GM23248 (cell line): ENCODE data around the gene TJAP1. TPM values are rescaled to one million over a fixed set of nuclear protein-coding genes. Genes with fewer than 3 reads are reported as not detected.

Experiments used
- DNase-seq: peaks from one replicate; pipeline ENCODE4 v3.0.0-alpha.2; 2015
- H2AFZ ChIP-seq: fragments of 200-600 bp; sonication (generic); 2 replicates; pipeline ENCODE4 v1.6.1; 2016; ENCODE audit warnings: antibody characterized with exemption
- H3F3A ChIP-seq: fragments of 200-600 bp; sonication (generic); 2 replicates; pipeline ENCODE4 v1.6.1; 2016; ENCODE audit warnings: mild to moderate bottlenecking, antibody characterized with exemption, mixed run types; ENCODE audit not compliant: insufficient read depth
- H3K27ac ChIP-seq: fragments of 200-600 bp; sonication (generic); 2 replicates; pipeline ENCODE4 v1.5.1; 2016; ENCODE audit warnings: mild to moderate bottlenecking
- H3K27me3 ChIP-seq: fragments of 200-600 bp; sonication (generic); replicated peaks from 2 replicates; pipeline ENCODE4 v1.6.1; 2016; ENCODE audit warnings: mild to moderate bottlenecking; ENCODE audit not compliant: insufficient read depth
- H3K36me3 ChIP-seq: fragments of 200-600 bp; sonication (generic); 2 replicates; pipeline ENCODE4 v1.6.1; 2016; ENCODE audit warnings: low read depth, mild to moderate bottlenecking
- H3K4me1 ChIP-seq: fragments of 200-600 bp; sonication (generic); 2 replicates; pipeline ENCODE4 v1.6.1; 2016; ENCODE audit warnings: mild to moderate bottlenecking; ENCODE audit not compliant: insufficient read depth
- H3K4me2 ChIP-seq: fragments of 200-600 bp; sonication (generic); one replicate; pipeline ENCODE4 v1.6.1; 2016; ENCODE audit warnings: mild to moderate bottlenecking; ENCODE audit not compliant: unreplicated experiment
- H3K4me3 ChIP-seq: fragments of 200-600 bp; sonication (generic); 2 replicates; pipeline ENCODE4 v1.5.1; 2016; ENCODE audit warnings: mild to moderate bottlenecking
- H3K79me2 ChIP-seq: fragments of 200-600 bp; sonication (generic); 2 replicates; pipeline ENCODE4 v1.6.1; 2016; ENCODE audit warnings: mild to moderate bottlenecking; ENCODE audit not compliant: insufficient read depth
- H3K9ac ChIP-seq: fragments of 200-600 bp; sonication (generic); 2 replicates; pipeline ENCODE4 v1.6.1; 2016; ENCODE audit warnings: mild to moderate bottlenecking
- H3K9me2 ChIP-seq: fragments of 200-600 bp; sonication (generic); 2 replicates; pipeline ENCODE4 v1.6.1; 2016; ENCODE audit warnings: mixed run types, mild to moderate bottlenecking, moderate library complexity; ENCODE audit not compliant: insufficient read depth
- H3K9me3 ChIP-seq: fragments of 200-600 bp; sonication (generic); one replicate; pipeline ENCODE4 v1.6.1; 2017; ENCODE audit warnings: low read depth
- H4K20me1 ChIP-seq: fragments of 200-600 bp; sonication (generic); 2 replicates; pipeline ENCODE4 v1.6.0; 2016; ENCODE audit not compliant: insufficient read depth
- EZH2 ChIP-seq: fragments of 200-600 bp; sonication (generic); IDR thresholded peaks from 2 replicates; pipeline ENCODE4 v1.6.1; 2018; ENCODE audit warnings: antibody characterized with exemption, mild to moderate bottlenecking; ENCODE audit not compliant: insufficient read depth, poor library complexity, severe bottlenecking
- EZH2phosphoT487 ChIP-seq: fragments of 200-600 bp; sonication (generic); IDR thresholded peaks from 2 replicates; pipeline ENCODE4 v1.6.1; 2018; ENCODE audit warnings: antibody characterized with exemption, moderate library complexity, mild to moderate bottlenecking, low read depth; ENCODE audit not compliant: insufficient read depth
- WGBS, 2 experiments: methylation state at CpG; one replicate each; pipeline ENCODE4 v1.1.6; 2015 to 2017; ENCODE audit warnings: low lambda C conversion rate in 2 of 2, low coverage in 1 of 2; ENCODE audit errors: missing lambda C conversion rate in 2 of 2; 5-methylcytosine and 5-hydroxymethylcytosine counted together
- in situ Hi-C: fragments of 300-500 bp; cut with MboI; formaldehyde crosslinking; loops from 2 replicates; pipeline ENCODE4 v1.15.0; 2020
- microRNA-seq: library from miRNA; unstranded; fragments of <30 nt; microRNA quantifications from one replicate; pipeline ENCODE4, GENCODE V29; 2016; ENCODE audit warnings: borderline number of aligned reads
- polyA plus RNA-seq: library from polyadenylated mRNA; unstranded; fragments of >200 nt; fragmentation: Nextera tagmentation; extraction: Ambion mirVana; gene quantifications from 2 replicates; pipeline ENCODE4 v1.2.1, GENCODE V29; 2016
- small RNA-seq: library from RNA; depleted of rRNA; stranded (forward); fragments of <200 nt; gene quantifications from one replicate; pipeline ENCODE3, GENCODE V24; 2014; ENCODE audit warnings: low read depth, low replicate concordance
- total RNA-seq: library from RNA; depleted of rRNA; stranded (reverse); fragments of >200 nt; shearing (Covaris generic); gene quantifications from 2 replicates; pipeline ENCODE4 v1.2.3, GENCODE V29; 2014; rRNA removed

TJAP1 gene
- total and polyA plus RNA-seq, 2 experiments from 2014 or later: 16.0 to 32.9 TPM

DNA sequence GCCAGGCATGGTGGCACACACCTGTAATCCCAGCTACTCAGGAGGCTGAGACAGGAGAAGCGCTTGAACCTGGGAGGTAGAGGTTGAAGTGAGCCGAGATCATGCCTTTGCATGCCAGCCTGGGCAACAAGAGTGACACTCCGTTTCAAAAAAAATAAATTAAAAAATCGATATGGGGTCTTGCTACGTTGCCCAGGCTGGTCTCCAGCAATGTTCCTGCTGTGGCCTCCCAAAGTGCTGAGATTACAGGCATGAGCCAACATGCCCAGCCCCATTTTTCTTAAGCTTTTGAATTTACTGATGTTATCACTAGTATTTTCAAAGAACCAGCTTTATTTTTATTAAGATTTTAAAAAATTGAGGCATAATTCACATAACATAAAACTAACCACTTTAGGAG lies 63.1 kb downstream of the TJAP1 start:
- Histone ChIP-seq H3K36me3 (peaks cover 42% of the 10 kb centered on the region), H2AFZ (no peak overlapping the region), H3K4me1 (no peaks in the 10 kb centered on the region), H3K4me3 (no peak overlapping the region), H3K27me3 (no peaks in the 10 kb centered on the region), H3K4me2 (no peak overlapping the region), H3K27ac (no peak overlapping the region), H3K9me2 (no peaks in the 10 kb centered on the region), H3K9me3 (no peaks in the 10 kb centered on the region), H3K9ac (no peak overlapping the region), H3F3A (no peaks in the 10 kb centered on the region), H4K20me1 (no peaks in the 10 kb centered on the region), H3K79me2 (no peaks in the 10 kb centered on the region)
- TF ChIP-seq EZH2phosphoT487 (no peak), EZH2 (no peak)
- in situ Hi-C loops: no loop called here
- 97 to 98% methylated on average over 5 of the region's 5 CpGs for WGBS, 2 experiments
- no peak for DNase-seq

DNA sequence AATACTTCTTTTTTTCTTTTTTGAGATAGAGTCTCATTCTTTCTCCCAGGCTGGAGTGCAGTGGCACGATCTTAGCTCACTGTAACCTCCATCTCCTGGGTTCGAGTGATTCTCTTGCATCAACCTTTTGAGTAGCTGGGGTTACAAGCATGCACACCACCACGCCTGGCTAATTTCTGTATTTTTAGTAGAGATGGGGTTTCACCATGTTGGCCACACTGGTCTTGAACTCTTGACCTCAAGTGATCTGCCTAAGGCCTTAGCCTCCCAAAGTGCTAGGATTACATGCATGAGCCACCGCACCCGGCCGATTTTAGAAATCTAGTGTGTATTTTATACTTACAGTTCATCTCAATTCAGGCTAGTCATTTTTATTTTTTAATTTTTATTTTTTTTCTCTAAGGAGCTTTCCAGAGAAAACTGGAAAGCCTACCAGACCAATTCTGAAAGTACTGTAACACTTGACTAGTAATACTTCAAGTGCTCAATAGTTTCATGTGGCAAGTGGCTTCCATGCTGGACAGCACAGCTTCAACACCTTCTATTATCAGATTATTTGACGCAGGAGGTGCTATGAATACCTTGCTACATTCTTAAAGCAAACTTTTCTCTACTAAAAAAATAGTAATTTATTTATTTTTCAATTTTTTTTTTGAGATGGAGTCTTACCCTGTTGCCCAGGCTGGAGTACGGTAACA lies 64.6 kb downstream of the TJAP1 start:
- Histone ChIP-seq H4K20me1 (no peaks in the 10 kb centered on the region), H3K9ac (no peak overlapping the region), H3K4me1 (no peaks in the 10 kb centered on the region), H3K4me2 (no peak overlapping the region), H3F3A (no peaks in the 10 kb centered on the region), H3K9me2 (no peaks in the 10 kb centered on the region), H2AFZ (no peak overlapping the region), H3K79me2 (no peaks in the 10 kb centered on the region), H3K4me3 (no peak overlapping the region), H3K9me3 (no peaks in the 10 kb centered on the region), H3K27ac (no peak overlapping the region), H3K27me3 (no peaks in the 10 kb centered on the region), H3K36me3 (peaks cover 54% of the 10 kb centered on the region)
- WGBS, 2 experiments: 92 to 94% methylated on average over 8 of the region's 8 CpGs
- no peak for TF ChIP-seq EZH2
- no peak for TF ChIP-seq EZH2phosphoT487
- DNase-seq: no peak
- in situ Hi-C loops: no loop called here

DNA sequence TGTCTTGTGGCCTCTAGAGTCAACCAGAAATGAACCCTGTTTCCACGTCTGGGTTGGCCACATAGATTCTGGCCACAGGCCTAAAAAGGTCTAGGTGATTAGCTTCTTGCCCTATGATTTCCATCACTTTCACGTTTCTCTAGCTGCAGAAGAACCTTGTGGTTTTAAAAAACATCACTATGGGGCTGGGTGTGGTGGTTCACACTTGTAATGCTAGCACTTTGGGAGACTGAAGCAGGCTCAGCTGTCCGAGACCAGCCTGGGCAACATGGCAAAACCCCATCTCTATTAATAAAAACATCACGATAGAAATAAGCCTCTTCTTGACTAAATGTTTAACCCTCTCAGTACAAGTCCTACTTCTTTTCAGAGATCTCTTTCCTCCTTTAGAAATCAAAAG lies 67.1 kb downstream of the TJAP1 start:
- Histone ChIP-seq H2AFZ (no peak overlapping the region), H3K36me3 (peaks cover 70% of the 10 kb centered on the region), H4K20me1 (no peaks in the 10 kb centered on the region), H3K9me2 (no peaks in the 10 kb centered on the region), H3K27me3 (no peaks in the 10 kb centered on the region), H3K9ac (no peak overlapping the region), H3K9me3 (no peaks in the 10 kb centered on the region), H3F3A (no peaks in the 10 kb centered on the region), H3K4me2 (no peak overlapping the region), H3K4me1 (no peaks in the 10 kb centered on the region), H3K27ac (no peak overlapping the region), H3K4me3 (no peak overlapping the region), H3K79me2 (no peaks in the 10 kb centered on the region)
- in situ Hi-C loops: no loop called here
- no peak for TF ChIP-seq EZH2phosphoT487
- no peak for TF ChIP-seq EZH2
- no peak for DNase-seq
- 78 to 80% methylated on average over 4 of the region's 4 CpGs for WGBS, 2 experiments

DNA sequence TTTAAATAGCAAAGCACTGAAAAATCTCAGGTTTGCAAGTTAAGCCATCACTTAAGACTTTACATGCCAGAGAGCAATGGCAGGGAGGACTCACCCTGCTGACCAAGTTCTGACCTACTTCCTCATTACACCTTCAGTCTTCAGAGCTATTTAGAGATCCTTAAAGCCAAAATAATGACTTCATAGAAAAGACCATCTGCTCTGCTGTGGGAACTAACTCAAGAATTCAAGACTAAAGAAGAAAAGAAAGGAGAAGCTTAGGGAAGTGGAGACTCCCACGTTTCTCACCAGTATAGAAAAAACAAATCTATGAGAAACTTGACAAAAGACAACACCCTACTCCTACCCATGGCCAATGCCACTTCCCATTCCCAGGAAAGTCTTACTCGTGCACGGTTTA lies 69.9 kb downstream of the TJAP1 start:
- TF ChIP-seq EZH2phosphoT487: no peak
- Histone ChIP-seq H3K9me2 (no peaks in the 10 kb centered on the region), H3K4me3 (no peak overlapping the region), H4K20me1 (no peaks in the 10 kb centered on the region), H3K36me3 (peaks cover 70% of the 10 kb centered on the region), H3K9me3 (no peaks in the 10 kb centered on the region), H2AFZ (no peak overlapping the region), H3F3A (no peaks in the 10 kb centered on the region), H3K27ac (no peak overlapping the region), H3K4me1 (no peaks in the 10 kb centered on the region), H3K4me2 (no peak overlapping the region), H3K79me2 (no peaks in the 10 kb centered on the region), H3K27me3 (no peaks in the 10 kb centered on the region), H3K9ac (no peak overlapping the region)
- 96% methylated on average over 3 of the region's 3 CpGs for WGBS, 2 experiments
- DNase-seq: no peak
- in situ Hi-C loops: no loop called here

Small RNA genes within 50 kb of the gene (microRNA-seq; reads per million reads assigned to microRNA genes)
- not detected for gene MIR6780B

Small RNA genes within 50 kb of the gene (small RNA-seq; reads per million reads assigned to genes)
- gene MIR6780B (not detected), gene RF00426 (not detected), gene RNU6-1113P (not detected)

Other genes starting within 250 kb of the TJAP1 start
- 61.2 and 94.8 TPM in 2 replicates for gene DNPH1, start 248.1 kb upstream of the TJAP1 start, total RNA-seq
- 90.2 and 93.6 TPM in 2 replicates for gene DNPH1, start 248.1 kb upstream of the TJAP1 start, polyA plus RNA-seq
- gene TTBK1, start 234.1 kb upstream of the TJAP1 start, total RNA-seq: not detected in 2 replicates
- gene TTBK1, start 234.1 kb upstream of the TJAP1 start, polyA plus RNA-seq: not detected in 2 replicates
- not detected in 2 replicates for gene SLC22A7, start 179.3 kb upstream of the TJAP1 start, total RNA-seq
- not detected in 2 replicates for gene SLC22A7, start 179.3 kb upstream of the TJAP1 start, polyA plus RNA-seq
- gene CRIP3, start 168.7 kb upstream of the TJAP1 start, total RNA-seq: not detected in 2 replicates
- gene CRIP3, start 168.7 kb upstream of the TJAP1 start, polyA plus RNA-seq: 0.39 TPM in 1 of 2 replicates, not detected in the other
- gene ZNF318, start 107.9 kb upstream of the TJAP1 start, total RNA-seq: 10.7 TPM in 2 replicates
- gene ZNF318, start 107.9 kb upstream of the TJAP1 start, polyA plus RNA-seq: 4.1 and 4.6 TPM in 2 replicates
- gene ABCC10, start 50.0 kb upstream of the TJAP1 start, total RNA-seq: 18.2 and 21.3 TPM in 2 replicates
- gene ABCC10, start 50.0 kb upstream of the TJAP1 start, polyA plus RNA-seq: 20.0 and 21.0 TPM in 2 replicates
- 0.51 and 0.76 TPM in 2 replicates for gene DLK2, start 22.0 kb upstream of the TJAP1 start, total RNA-seq
- 0.66 and 1.4 TPM in 2 replicates for gene DLK2, start 22.0 kb upstream of the TJAP1 start, polyA plus RNA-seq
- gene LRRC73, start 32.8 kb downstream of the TJAP1 start, total RNA-seq: 0.89 and 1.6 TPM in 2 replicates
- 0.41 and 1.0 TPM in 2 replicates for gene LRRC73, start 32.8 kb downstream of the TJAP1 start, polyA plus RNA-seq
- gene YIPF3, start 39.4 kb downstream of the TJAP1 start, total RNA-seq: 252 and 263 TPM in 2 replicates
- gene YIPF3, start 39.4 kb downstream of the TJAP1 start, polyA plus RNA-seq: 190 and 196 TPM in 2 replicates
- 24.9 and 38.7 TPM in 2 replicates for gene POLR1C, start 39.5 kb downstream of the TJAP1 start, total RNA-seq
- 38.1 and 39.5 TPM in 2 replicates for gene POLR1C, start 39.5 kb downstream of the TJAP1 start, polyA plus RNA-seq
- gene XPO5, start 98.5 kb downstream of the TJAP1 start, total RNA-seq: 27.6 and 29.5 TPM in 2 replicates
- gene XPO5, start 98.5 kb downstream of the TJAP1 start, polyA plus RNA-seq: 17.9 and 18.8 TPM in 2 replicates
- gene POLH, start 98.6 kb downstream of the TJAP1 start, total RNA-seq: 27.6 and 28.6 TPM in 2 replicates
- gene POLH, start 98.6 kb downstream of the TJAP1 start, polyA plus RNA-seq: 23.0 and 25.3 TPM in 2 replicates
- gene GTPBP2, start 151.7 kb downstream of the TJAP1 start, total RNA-seq: 80.7 and 88.3 TPM in 2 replicates
- 15.5 and 15.9 TPM in 2 replicates for gene GTPBP2, start 151.7 kb downstream of the TJAP1 start, polyA plus RNA-seq
- 33.1 and 33.9 TPM in 2 replicates for gene MAD2L1BP, start 158.3 kb downstream of the TJAP1 start, total RNA-seq
- 32.9 and 34.2 TPM in 2 replicates for gene MAD2L1BP, start 158.3 kb downstream of the TJAP1 start, polyA plus RNA-seq
- 0.11 TPM in 1 of 2 replicates, not detected in the other for gene RSPH9, start 167.5 kb downstream of the TJAP1 start, total RNA-seq
- 1.2 and 1.3 TPM in 2 replicates for gene RSPH9, start 167.5 kb downstream of the TJAP1 start, polyA plus RNA-seq
- gene MRPS18A, start 210.2 kb downstream of the TJAP1 start, total RNA-seq: 21.0 and 33.7 TPM in 2 replicates
- 39.2 and 43.4 TPM in 2 replicates for gene MRPS18A, start 210.2 kb downstream of the TJAP1 start, polyA plus RNA-seq